ENCODE data around the gene EGR4. TPM values are rescaled to one million over a fixed set of nuclear protein-coding genes. Genes with fewer than 3 reads are reported as not detected.

EGR4 gene
- total RNA-seq, 2 donors from 2014 or later = 0.15 TPM; not detected in 1

- 94 to 100% methylated on average over 2 of the region's 2 CpGs for WGBS, 2 experiments (ENCODE audit: insufficient coverage in 1 of 2, insufficient read length in 1 of 2)
- H3K27ac Mint-ChIP-seq = no peak overlapping the region
Observed at GRCh38 chr2:73257021-73257420, 36.3 kb downstream of the EGR4 start.

GRCh38 chr2:73256618-73256922 lies 36.8 kb downstream of the EGR4 start:
- Histone ChIP-seq H3K27me3 (ENCODE audit: control insufficient read depth, insufficient read depth, low read length, poor library complexity, severe bottlenecking) (no peaks in the 10 kb centered on the region), H3K9me3 (ENCODE audit: control insufficient read depth, low read length) (no peaks in the 10 kb centered on the region), H3K4me3 (ENCODE audit: low read length) (no peak overlapping the region), H3K4me1 (ENCODE audit: control insufficient read depth, insufficient read depth, low read length) (no peaks in the 10 kb centered on the region), H3K9ac (ENCODE audit: extremely low read depth, low read length, poor library complexity, severe bottlenecking) (no peak overlapping the region), H3K27ac (ENCODE audit: low read depth, low read length) (peak overlapping the region; percentile 8), H3K36me3 (ENCODE audit: control insufficient read depth, insufficient read depth, low read length) (peaks cover 34% of the 10 kb centered on the region)
- Mint-ChIP-seq H3K27me3 (ENCODE audit: insufficient read depth) (no peaks in the 10 kb centered on the region), H3K4me3 (no peak overlapping the region), H3K36me3 (ENCODE audit: low read depth) (peaks cover 28% of the 10 kb centered on the region), H3K9me3 (no peaks in the 10 kb centered on the region), H3K27ac (no peak overlapping the region), H3K4me1 (peaks cover 2% of the 10 kb centered on the region)
- peak; percentile 40 for DNase-seq
- TF ChIP-seq CTCF (conservative IDR thresholded peaks at IDR 0.05) = no peak
- 87% methylated on average over 1 of the region's 1 CpG; no CpG with 5 or more reads in 1 of the 2 experiments for WGBS, 2 experiments (ENCODE audit: insufficient coverage in 1 of 2, insufficient read length in 1 of 2)

More at GRCh38 chr2:73257021-73257420, 36.3 kb downstream of the EGR4 start:
- Histone ChIP-seq H3K4me1 (ENCODE audit: control insufficient read depth, insufficient read depth, low read length) (no peaks in the 10 kb centered on the region), H3K9me3 (ENCODE audit: control insufficient read depth, low read length) (no peaks in the 10 kb centered on the region), H3K27me3 (ENCODE audit: control insufficient read depth, insufficient read depth, low read length, poor library complexity, severe bottlenecking) (no peaks in the 10 kb centered on the region), H3K27ac (ENCODE audit: low read depth, low read length) (no peak overlapping the region), H3K9ac (ENCODE audit: extremely low read depth, low read length, poor library complexity, severe bottlenecking) (no peak overlapping the region), H3K36me3 (ENCODE audit: control insufficient read depth, insufficient read depth, low read length) (peaks cover 31% of the 10 kb centered on the region), H3K4me3 (ENCODE audit: low read length) (no peak overlapping the region)
- TF ChIP-seq CTCF (conservative IDR thresholded peaks at IDR 0.05) = no peak
- H3K27me3 Mint-ChIP-seq (ENCODE audit: insufficient read depth) = no peaks in the 10 kb centered on the region
- H3K36me3 Mint-ChIP-seq (ENCODE audit: low read depth) = peaks cover 25% of the 10 kb centered on the region
- H3K4me1 Mint-ChIP-seq = peaks cover 2% of the 10 kb centered on the region
- no peak overlapping the region for H3K4me3 Mint-ChIP-seq
- H3K9me3 Mint-ChIP-seq = no peaks in the 10 kb centered on the region
- no peak for DNase-seq

- peak; percentile 35 for DNase-seq
- Mint-ChIP-seq H3K27me3 (ENCODE audit: insufficient read depth) (no peaks in the 10 kb centered on the region), H3K27ac (no peak overlapping the region), H3K4me1 (peaks cover 2% of the 10 kb centered on the region), H3K36me3 (ENCODE audit: low read depth) (peaks cover 32% of the 10 kb centered on the region), H3K4me3 (no peak overlapping the region), H3K9me3 (no peaks in the 10 kb centered on the region)
- H3K27ac ChIP-seq (ENCODE audit: low read depth, low read length) = no peak overlapping the region
- H3K4me1 ChIP-seq (ENCODE audit: control insufficient read depth, insufficient read depth, low read length) = no peaks in the 10 kb centered on the region
- H3K27me3 ChIP-seq (ENCODE audit: control insufficient read depth, insufficient read depth, low read length, poor library complexity, severe bottlenecking) = no peaks in the 10 kb centered on the region
- H3K36me3 ChIP-seq (ENCODE audit: control insufficient read depth, insufficient read depth, low read length) = peaks cover 39% of the 10 kb centered on the region
- H3K9me3 ChIP-seq (ENCODE audit: control insufficient read depth, low read length) = no peaks in the 10 kb centered on the region
- TF ChIP-seq CTCF (conservative IDR thresholded peaks at IDR 0.05) = no peak
- H3K4me3 ChIP-seq (ENCODE audit: low read length) = no peak overlapping the region
- H3K9ac ChIP-seq (ENCODE audit: extremely low read depth, low read length, poor library complexity, severe bottlenecking) = no peak overlapping the region
- 78 to 89% methylated on average over 2 to 5 of the region's 5 CpGs for WGBS, 2 experiments (ENCODE audit: insufficient coverage in 1 of 2, insufficient read length in 1 of 2)
Observed at GRCh38 chr2:73255907-73256617, 37.3 kb downstream of the EGR4 start.

All from endodermal cell (in vitro differentiated cells).